Peyer's patch (tissue), 4 donors: ENCODE data around the gene REN. TPM values are rescaled to one million over a fixed set of nuclear protein-coding genes. Genes with fewer than 3 reads are reported as not detected.
A peak's percentile ranks its signal among the peaks of the same experiment; 100 is the strongest.

Experiments used
- DNase-seq, 3 donors: peaks; one replicate each; pipeline ENCODE4 v3.0.0-alpha.2; 2017 to 2019
- H3K27ac ChIP-seq, 4 donors: fragments of 200-600 bp; sonication (generic); one replicate each; pipeline ENCODE4 v1.5.1; 2016 to 2019
- H3K27me3 ChIP-seq, 2 donors: fragments of 200-600 bp; sonication (generic); one replicate each; pipeline ENCODE4 v1.5.1; 2019
- H3K36me3 ChIP-seq, 3 donors: fragments of 200-600 bp; sonication (generic); one replicate each; pipeline ENCODE4 v1.5.1; 2016 to 2019
- H3K4me1 ChIP-seq, 4 donors: fragments of 200-600 bp; sonication (generic); one replicate each; pipeline ENCODE4 v1.5.1; 2016 to 2019
- H3K4me3 ChIP-seq, 4 donors: fragments of 200-600 bp; sonication (generic); 1 replicate in 3 of 4; 2 replicates in 1 of 4; pipeline ENCODE4 v1.5.1; 2016 to 2019; ENCODE audit warnings: mild to moderate bottlenecking in 1 of 4
- H3K9me3 ChIP-seq, 4 donors: fragments of 200-600 bp; sonication (generic); one replicate each; pipeline ENCODE4 v1.5.1; 2016 to 2019; ENCODE audit warnings: mild to moderate bottlenecking in 1 of 4
- POLR2A ChIP-seq, 2 donors: fragments of 450-650 bp; IDR thresholded peaks; one replicate each; pipeline ENCODE4 v1.5.1; 2017; ENCODE audit warnings: antibody characterized with exemption in 2 of 2, mild to moderate bottlenecking in 2 of 2, moderate library complexity in 2 of 2
- total RNA-seq, 4 donors: library from RNA; depleted of rRNA; stranded (reverse); fragments of >200 nt; gene quantifications; one replicate each; pipeline ENCODE4 v1.1.0, GENCODE V29; 2016
- TF ChIP-seq, protein P1 (sequence below), 6 experiments: fragments of 450-650 bp in 4 of 6; fragments of 200-600 bp in 2 of 6; sonication (generic) in 1 of 6; IDR thresholded peaks; one replicate each; pipeline ENCODE4 v1.5.1; 2017 to 2019; ENCODE audit warnings: antibody characterized with exemption in 6 of 6, mild to moderate bottlenecking in 3 of 6, moderate library complexity in 1 of 6

Gene REN
- total RNA-seq, 4 donors from 2014 or later = not detected

DNA sequence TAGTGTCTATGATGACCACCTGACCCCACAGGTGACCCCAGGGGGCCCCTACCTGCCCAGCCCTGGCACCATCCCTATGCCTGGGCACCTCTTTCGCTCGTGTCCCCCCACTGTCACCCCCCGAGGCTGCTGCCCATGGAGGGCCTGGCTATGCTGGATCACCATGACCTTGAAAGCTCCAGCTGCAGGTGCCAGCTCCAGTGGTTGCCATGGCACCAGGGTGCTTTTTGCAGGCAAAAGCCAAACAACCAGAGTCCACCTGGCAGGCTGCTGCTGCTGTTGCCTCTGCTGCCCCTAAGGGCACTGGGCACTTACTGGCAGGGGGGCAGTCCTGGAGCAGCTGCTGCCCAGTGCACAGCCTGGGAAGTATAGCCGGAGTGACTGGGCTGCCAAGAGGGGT is 36.0 kb downstream of the REN start:
- no peak overlapping the region for H3K4me3 ChIP-seq
- no peaks in the 10 kb centered on the region for H3K27me3 ChIP-seq
- peaks cover 0 to 41% (median 2%) of the 10 kb centered on the region in 4 donors for H3K4me1 ChIP-seq
- H3K9me3 ChIP-seq = no peaks in the 10 kb centered on the region
- H3K36me3 ChIP-seq = peaks cover 0 to 13% (median 0%) of the 10 kb centered on the region in 3 donors
- TF ChIP-seq, protein P1, sequence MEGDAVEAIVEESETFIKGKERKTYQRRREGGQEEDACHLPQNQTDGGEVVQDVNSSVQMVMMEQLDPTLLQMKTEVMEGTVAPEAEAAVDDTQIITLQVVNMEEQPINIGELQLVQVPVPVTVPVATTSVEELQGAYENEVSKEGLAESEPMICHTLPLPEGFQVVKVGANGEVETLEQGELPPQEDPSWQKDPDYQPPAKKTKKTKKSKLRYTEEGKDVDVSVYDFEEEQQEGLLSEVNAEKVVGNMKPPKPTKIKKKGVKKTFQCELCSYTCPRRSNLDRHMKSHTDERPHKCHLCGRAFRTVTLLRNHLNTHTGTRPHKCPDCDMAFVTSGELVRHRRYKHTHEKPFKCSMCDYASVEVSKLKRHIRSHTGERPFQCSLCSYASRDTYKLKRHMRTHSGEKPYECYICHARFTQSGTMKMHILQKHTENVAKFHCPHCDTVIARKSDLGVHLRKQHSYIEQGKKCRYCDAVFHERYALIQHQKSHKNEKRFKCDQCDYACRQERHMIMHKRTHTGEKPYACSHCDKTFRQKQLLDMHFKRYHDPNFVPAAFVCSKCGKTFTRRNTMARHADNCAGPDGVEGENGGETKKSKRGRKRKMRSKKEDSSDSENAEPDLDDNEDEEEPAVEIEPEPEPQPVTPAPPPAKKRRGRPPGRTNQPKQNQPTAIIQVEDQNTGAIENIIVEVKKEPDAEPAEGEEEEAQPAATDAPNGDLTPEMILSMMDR (IDR thresholded peaks at IDR 0.05) = no peak
- TF ChIP-seq POLR2A (IDR thresholded peaks at IDR 0.05) = no peak
- DNase-seq = no peak
- no peak overlapping the region for H3K27ac ChIP-seq

DNA sequence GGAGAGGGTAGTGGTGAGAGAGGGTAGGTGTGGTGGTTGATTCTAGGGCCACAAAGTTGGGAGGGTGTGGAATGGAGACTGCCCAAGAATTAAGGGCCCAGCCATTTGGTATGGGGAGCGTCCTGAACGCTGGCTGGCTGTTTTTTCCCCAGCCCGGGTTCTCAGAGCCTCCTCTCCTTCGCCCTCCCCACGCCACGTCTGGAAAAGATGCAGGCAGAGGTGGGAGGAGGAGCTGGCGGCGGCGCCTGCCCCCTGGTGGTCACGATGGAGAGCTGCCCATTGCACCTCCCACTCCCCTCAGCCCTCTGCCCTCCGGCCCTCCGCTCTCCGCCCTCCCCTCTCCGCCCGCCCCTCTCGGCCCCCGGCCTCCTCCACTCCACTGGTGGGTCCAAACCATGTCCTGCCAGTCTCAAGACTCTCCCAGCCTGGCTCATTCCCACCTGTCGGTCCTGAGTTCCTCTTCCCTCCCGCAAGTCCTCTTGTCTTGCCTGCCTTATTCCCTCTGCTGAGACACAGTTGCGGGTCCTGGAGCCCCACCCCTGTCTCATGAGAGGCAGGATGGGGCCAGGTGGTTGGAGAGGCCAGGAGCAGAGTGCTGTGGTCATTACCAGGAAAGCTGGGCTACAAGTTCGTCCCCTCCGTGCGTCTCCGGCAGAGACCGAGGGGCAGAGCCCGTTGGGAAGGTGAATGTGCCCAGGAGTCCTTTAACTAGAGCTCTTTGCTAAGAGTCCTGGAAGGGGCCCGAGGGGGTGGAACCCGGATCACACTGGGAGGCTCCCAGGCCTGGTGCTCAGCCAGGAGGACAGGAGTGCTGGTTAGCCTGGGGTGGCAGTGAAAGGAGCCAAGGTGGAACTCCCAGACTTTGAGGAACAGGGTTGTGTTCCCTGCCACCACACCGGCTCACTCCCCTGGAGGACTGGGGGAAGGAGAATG is 36.9 kb downstream of the REN start:
- H3K4me1 ChIP-seq = peaks cover 0 to 41% (median 2%) of the 10 kb centered on the region in 4 donors
- peak overlapping the region in 2 of 4 donors; percentile 28 to 47 for H3K4me3 ChIP-seq
- peak overlapping the region in 2 of 4 donors; percentile 12 to 13 for H3K27ac ChIP-seq
- peaks cover 0 to 23% (median 0%) of the 10 kb centered on the region in 3 donors for H3K36me3 ChIP-seq
- no peaks in the 10 kb centered on the region for H3K9me3 ChIP-seq
- TF ChIP-seq, protein P1 (IDR thresholded peaks at IDR 0.05) = peak; percentile 51 to 94 (median 83)
- no peak for TF ChIP-seq POLR2A (IDR thresholded peaks at IDR 0.05)
- H3K27me3 ChIP-seq = no peaks in the 10 kb centered on the region
- DNase-seq = peak; percentile 32 to 83 (median 72)

DNA sequence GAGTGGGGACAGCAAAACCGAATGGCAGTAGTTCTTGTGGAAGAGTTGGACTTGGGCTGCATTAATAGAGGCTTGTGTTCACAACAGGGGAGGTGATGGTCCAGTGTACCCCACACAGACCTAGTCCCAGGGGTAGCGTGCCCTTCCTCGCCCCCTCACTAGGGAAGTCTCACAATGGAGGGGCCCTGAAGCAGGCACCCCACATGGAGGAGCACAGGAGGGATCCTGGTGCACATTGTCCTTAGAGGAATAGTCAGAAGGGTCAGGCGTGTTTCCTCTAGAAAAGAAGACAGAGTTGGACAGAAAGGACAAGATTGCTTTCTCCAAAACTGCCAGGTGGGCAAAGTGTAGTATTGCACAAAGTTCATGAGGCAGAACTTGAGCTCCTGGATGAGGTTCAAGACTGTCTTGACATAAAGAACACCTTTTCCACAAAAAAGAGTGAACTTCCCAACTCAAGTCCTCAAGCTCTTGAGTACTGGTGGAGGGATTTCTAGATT is 37.6 kb downstream of the REN start:
- no peaks in the 10 kb centered on the region for H3K27me3 ChIP-seq
- peaks cover 0 to 30% (median 0%) of the 10 kb centered on the region in 3 donors for H3K36me3 ChIP-seq
- H3K4me1 ChIP-seq = peaks cover 0 to 41% (median 2%) of the 10 kb centered on the region in 4 donors
- no peaks in the 10 kb centered on the region for H3K9me3 ChIP-seq
- peak overlapping the region in 2 of 4 donors; percentile 12 to 13 for H3K27ac ChIP-seq
- DNase-seq = no peak
- TF ChIP-seq, protein P1 (IDR thresholded peaks at IDR 0.05) = no peak
- no peak for TF ChIP-seq POLR2A (IDR thresholded peaks at IDR 0.05)
- H3K4me3 ChIP-seq = no peak overlapping the region

DNA sequence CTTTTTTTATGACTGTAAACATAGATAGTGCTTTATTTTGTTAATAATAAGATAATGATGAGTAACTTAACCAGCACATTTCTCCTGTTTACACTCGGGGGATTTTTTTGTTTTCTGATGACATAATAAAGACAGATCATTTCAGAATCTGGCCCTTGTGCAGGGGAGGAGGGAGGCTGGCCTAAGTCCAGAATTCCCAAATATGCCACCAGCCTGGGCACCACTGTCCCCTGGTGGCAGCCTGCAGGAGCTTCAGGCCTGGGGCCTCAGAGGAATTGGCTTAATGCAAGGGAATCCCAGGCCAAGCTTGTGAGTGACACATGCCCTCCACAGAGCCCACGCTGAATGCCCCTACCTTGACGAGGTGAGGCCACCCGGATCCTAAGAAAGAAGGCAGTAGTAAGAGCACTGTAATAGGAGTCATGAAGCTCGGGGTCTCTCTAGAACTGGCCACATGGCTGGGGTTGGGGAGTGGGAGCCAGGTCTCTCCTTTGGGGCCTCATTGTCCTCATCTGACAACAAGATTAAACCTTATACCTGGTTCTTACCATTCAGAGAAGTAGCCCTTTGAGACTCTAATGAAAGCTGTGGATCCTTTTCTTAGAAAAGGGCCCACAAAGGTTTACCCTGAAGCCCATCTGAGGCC is 38.4 kb downstream of the REN start:
- Histone ChIP-seq H3K36me3 (peaks cover 0 to 38% (median 0%) of the 10 kb centered on the region in 3 donors), H3K4me1 (peaks cover 0 to 41% (median 2%) of the 10 kb centered on the region in 4 donors), H3K9me3 (no peaks in the 10 kb centered on the region), H3K4me3 (no peak overlapping the region), H3K27me3 (no peaks in the 10 kb centered on the region), H3K27ac (peak overlapping the region in 3 of 4 donors; percentile 10 to 60 (median 22))
- DNase-seq = peak in 1 of 3 donors; percentile 68
- no peak for TF ChIP-seq POLR2A (IDR thresholded peaks at IDR 0.05)
- TF ChIP-seq, protein P1 (IDR thresholded peaks at IDR 0.05) = peak; percentile 46 to 90 (median 77)

DNA sequence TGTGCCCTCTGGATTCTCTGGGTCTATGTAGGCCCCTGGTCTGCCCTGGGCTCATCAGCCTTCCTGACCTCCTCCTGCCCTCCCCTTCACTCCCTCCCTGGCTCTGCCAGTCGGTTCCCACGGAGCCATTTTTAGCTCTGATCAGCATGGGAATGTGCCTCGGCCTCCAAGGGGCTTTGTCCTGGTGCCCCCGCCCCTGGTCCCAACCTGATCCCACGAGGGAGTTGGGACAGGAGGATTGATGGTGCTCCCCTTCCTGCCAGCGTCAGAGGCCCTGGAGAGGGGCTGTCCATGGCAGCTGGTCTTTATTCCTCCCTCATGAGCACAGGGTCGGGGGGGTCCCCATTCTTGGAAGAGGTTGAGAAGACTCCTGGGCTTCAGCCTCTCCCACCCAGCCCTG is 39.2 kb downstream of the REN start:
- no peak for TF ChIP-seq POLR2A (IDR thresholded peaks at IDR 0.05)
- TF ChIP-seq, protein P1 (IDR thresholded peaks at IDR 0.05) = no peak
- Histone ChIP-seq H3K27me3 (no peaks in the 10 kb centered on the region), H3K4me1 (peaks cover 0 to 41% (median 2%) of the 10 kb centered on the region in 4 donors), H3K9me3 (no peaks in the 10 kb centered on the region), H3K36me3 (peaks cover 0 to 45% (median 0%) of the 10 kb centered on the region in 3 donors), H3K4me3 (no peak overlapping the region), H3K27ac (peak overlapping the region in 3 of 4 donors; percentile 10 to 60 (median 22))
- DNase-seq = no peak
